Right lobe of liver (tissue), 6 donors: Measurements from ENCODE around the gene CYTH4. TPM values are rescaled to one million over a fixed set of nuclear protein-coding genes. Genes with fewer than 3 reads are reported as not detected.

ENCODE experiments used
- ATAC-seq, 4 donors: fragments of 200-7000 bp; cut with Tn5 transposase; one replicate each; pipeline ENCODE4 v1.9.1; 2020; ENCODE audit warnings: mild to moderate bottlenecking in 4 of 4, moderate library complexity in 4 of 4
- DNase-seq, 3 donors: peaks; one replicate each; pipeline ENCODE4 v3.0.0-alpha.2; 2020
- H3K27ac ChIP-seq, 3 donors: fragments of 200-600 bp; one replicate each; pipeline ENCODE4 v1.8.0; 2022
- H3K27me3 ChIP-seq, 2 donors: fragments of 200-600 bp; one replicate each; pipeline ENCODE4 v1.8.0; 2022
- H3K36me3 ChIP-seq, 4 donors: fragments of 200-600 bp; sonication (generic) in 1 of 4; one replicate each; pipeline versions ENCODE4 v1.5.1 to v1.8.0; 2017 to 2022; ENCODE audit warnings: control low read depth in 1 of 4
- H3K4me1 ChIP-seq, 4 donors: fragments of 200-600 bp; sonication (generic) in 1 of 4; one replicate each; pipeline versions ENCODE4 v1.5.1 to v1.8.0; 2017 to 2022; ENCODE audit warnings: control low read depth in 1 of 4
- H3K4me3 ChIP-seq, 3 donors: fragments of 200-600 bp; one replicate each; pipeline ENCODE4 v1.8.0; 2022
- H3K9me3 ChIP-seq, 4 donors: fragments of 200-600 bp; sonication (generic) in 1 of 4; one replicate each; pipeline versions ENCODE4 v1.5.1 to v1.8.0; 2017 to 2022; ENCODE audit warnings: control low read depth in 1 of 4
- CTCF ChIP-seq, 4 donors: fragments of 200-600 bp in 3 of 4; fragments of 450-650 bp in 1 of 4; IDR thresholded peaks; one replicate each; pipeline versions ENCODE4 v1.5.1 to v1.8.0; 2016 to 2022; ENCODE audit warnings: antibody characterized with exemption in 4 of 4, mild to moderate bottlenecking in 2 of 4
- POLR2A ChIP-seq: fragments of 450-650 bp; IDR thresholded peaks from one replicate; pipeline ENCODE4 v1.6.1; 2017; ENCODE audit warnings: antibody characterized with exemption, mild to moderate bottlenecking
- WGBS: methylation state at CpG from one replicate; pipeline ENCODE4 v1.1.6; 2018; ENCODE audit warnings: low coverage, low lambda C conversion rate; ENCODE audit not compliant: insufficient coverage; ENCODE audit errors: missing lambda C conversion rate; 5-methylcytosine and 5-hydroxymethylcytosine counted together
- intact Hi-C, 2 donors: fragments of 100-400 bp; cut with DNase I; formaldehyde crosslinking; loops; one replicate each; pipeline versions ENCODE4 v1.11.2 to v1.14.1; 2022
- total RNA-seq, 6 experiments: library from RNA; depleted of rRNA in 2 of 6; stranded (reverse); fragments of >200 nt in 2 of 6; fragmentation: NEBNext Ultra II Directional in 3 of 6; extraction: Animal tissue kit (Norgen Biotek cat#: 25700) in 3 of 6; gene quantifications; one replicate each; pipeline versions ENCODE4 v1.1.0 to v1.2.4, GENCODE V29; 2016 to 2023
- donor health status: DM: no; HTN: yes; CAD: no.
- donor health status: DM: no; HTN: no; CAD: no.
- donor health status: DM: no; HTN: no; CAD: no.
- donor health status: DM: no; HTN: yes; CAD: no.
- donor health status: DM: no; HTN: yes; CAD: no.

Gene CYTH4
- total RNA-seq, 6 experiments from 2014 or later = 2.9 to 12.8 (median 4.0) TPM

DNA sequence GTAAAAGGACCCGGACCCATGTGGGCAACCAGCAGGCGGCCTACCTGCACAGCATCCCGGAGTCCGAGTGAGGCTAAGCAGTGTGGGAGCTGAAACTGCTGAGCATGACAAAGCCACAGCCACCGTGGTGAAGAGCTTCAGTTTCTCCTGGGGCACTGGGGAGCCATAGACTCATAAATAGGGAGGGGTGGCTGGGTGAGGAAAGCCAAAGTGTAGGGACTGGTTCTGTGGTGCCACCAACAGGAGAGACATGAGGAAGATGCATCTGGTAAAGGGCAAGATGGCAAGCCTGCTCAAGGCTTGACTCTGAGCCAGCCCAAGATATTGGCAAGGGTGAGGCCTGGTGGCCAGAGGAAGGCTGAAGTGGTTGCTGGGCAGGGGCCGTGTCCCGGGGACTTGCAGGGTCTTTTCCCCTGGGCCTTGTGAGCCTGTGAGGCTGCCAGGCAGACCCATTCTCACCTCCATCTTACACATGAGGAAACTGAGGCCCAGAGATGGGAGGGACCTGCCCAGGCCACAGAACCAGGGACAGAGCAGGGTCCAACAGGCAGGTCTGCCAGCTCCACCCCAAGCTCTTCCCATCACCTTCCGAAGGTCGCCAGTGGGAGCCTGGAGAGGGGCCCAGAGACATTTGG is 30.4 kb downstream of the CYTH4 start:
- Histone ChIP-seq H3K27ac (no peak overlapping the region), H3K36me3 (no peaks in the 10 kb centered on the region), H3K9me3 (no peaks in the 10 kb centered on the region), H3K4me1 (peaks cover 0 to 7% (median 0%) of the 10 kb centered on the region in 4 donors), H3K27me3 (no peaks in the 10 kb centered on the region), H3K4me3 (no peak overlapping the region)
- WGBS = 73% methylated on average over 4 of the region's 9 CpGs
- ATAC-seq (no peak), DNase-seq (no peak)
- intact Hi-C loops = loop anchor here in 1 of 2 donors (10.0 kb wide), 1 partner anchor 142 kb away; no protein-coding TSS in a partner anchor
- TF ChIP-seq CTCF (IDR thresholded peaks at IDR 0.05) (no peak), POLR2A (no peak)

- no peak for DNase-seq
- intact Hi-C loops = loop anchor here in 1 of 2 donors (10.0 kb wide), 1 partner anchor 141 kb away; no protein-coding TSS in a partner anchor
- no peaks in the 10 kb centered on the region for H3K36me3 ChIP-seq
- H3K4me1 ChIP-seq = no peaks in the 10 kb centered on the region
- no peaks in the 10 kb centered on the region for H3K9me3 ChIP-seq
- H3K27ac ChIP-seq = no peak overlapping the region
- no peak overlapping the region for H3K4me3 ChIP-seq
- ATAC-seq = peak in 3 of 4 donors; percentile 8 to 26 (median 15)
- TF ChIP-seq CTCF (IDR thresholded peaks at IDR 0.05) = no peak
- TF ChIP-seq POLR2A = no peak
- H3K27me3 ChIP-seq = no peaks in the 10 kb centered on the region
- WGBS = 28% methylated on average over 20 of the region's 25 CpGs
Measured at GRCh38 chr22:37313376-37314314, 31.3 kb downstream of the CYTH4 start.

- ATAC-seq (no peak), DNase-seq (no peak)
- Histone ChIP-seq H3K27ac (no peak overlapping the region), H3K36me3 (no peaks in the 10 kb centered on the region), H3K4me1 (no peaks in the 10 kb centered on the region), H3K27me3 (no peaks in the 10 kb centered on the region), H3K9me3 (no peaks in the 10 kb centered on the region), H3K4me3 (no peak overlapping the region)
- 37% methylated on average over 3 of the region's 16 CpGs for WGBS
- intact Hi-C loops = loop anchor here in 1 of 2 donors (5.0 to 10.0 kb wide), 2 partner anchors 113 to 140 kb away; partner anchors contain the start of gene ELFN2
- TF ChIP-seq POLR2A (no peak), CTCF (IDR thresholded peaks at IDR 0.05) (no peak)
Measured at GRCh38 chr22:37314315-37315074, 32.2 kb downstream of the CYTH4 start.

DNA sequence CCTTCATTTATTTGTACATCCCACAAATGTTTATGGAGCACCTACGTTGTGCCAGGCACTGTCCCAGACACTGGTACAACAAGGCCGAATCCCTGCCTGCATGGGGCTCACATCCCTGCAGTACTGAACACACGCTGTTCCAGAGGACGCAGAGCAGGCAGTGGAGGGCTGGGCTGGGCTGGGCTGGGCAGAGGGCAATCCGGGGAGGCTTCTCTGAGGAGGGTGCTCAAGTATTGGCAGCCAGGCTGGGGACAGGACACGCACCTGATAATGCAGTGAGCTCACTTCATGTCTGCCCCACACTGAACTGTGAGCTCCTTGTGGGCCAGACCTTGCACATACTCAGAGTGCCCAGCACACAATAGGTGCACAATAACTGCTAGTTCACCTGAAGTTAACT is 34.1 kb downstream of the CYTH4 start:
- Histone ChIP-seq H3K27ac (no peak overlapping the region), H3K9me3 (no peaks in the 10 kb centered on the region), H3K36me3 (no peaks in the 10 kb centered on the region), H3K4me3 (no peak overlapping the region), H3K27me3 (no peaks in the 10 kb centered on the region), H3K4me1 (peaks cover 0 to 9% (median 4%) of the 10 kb centered on the region in 4 donors)
- ATAC-seq = no peak
- WGBS = no CpG with 5 or more reads among the region's 6 CpGs
- intact Hi-C loops = loop anchor here (2.0 to 10.0 kb wide), 3 partner anchors 111 to 138 kb away; partner anchors contain the start of gene ELFN2 (in 1 of the 2)
- no peak for DNase-seq
- TF ChIP-seq CTCF (IDR thresholded peaks at IDR 0.05) (no peak), POLR2A (no peak)
